Immature natural killer cell (primary cell): ENCODE measurements around the gene IFNGR1. TPM values are rescaled to one million over a fixed set of nuclear protein-coding genes. Genes with fewer than 3 reads are reported as not detected.

Experiments used
- DNase-seq, 3 donors: peaks; one replicate each; pipeline ENCODE4 v3.0.0; 2022; ENCODE audit warnings: mixed read lengths in 1 of 3
- H3K27ac Mint-ChIP-seq, 6 donors: one replicate each; pipeline ENCODE4 v1.8.0; 2020; ENCODE audit warnings: mixed read lengths in 6 of 6, mild to moderate bottlenecking in 5 of 6, inconsistent platforms in 4 of 6, moderate library complexity in 3 of 6
- H3K27me3 Mint-ChIP-seq, 3 donors: one replicate each; pipeline ENCODE4 v1.8.0; 2020 to 2021; ENCODE audit warnings: low read depth in 3 of 3, mild to moderate bottlenecking in 3 of 3, mixed read lengths in 3 of 3, moderate library complexity in 3 of 3, inconsistent platforms in 1 of 3
- H3K36me3 Mint-ChIP-seq, 3 donors: one replicate each; pipeline ENCODE4 v1.8.0; 2020; ENCODE audit warnings: mixed read lengths in 3 of 3, inconsistent platforms in 2 of 3, mild to moderate bottlenecking in 2 of 3
- H3K4me1 Mint-ChIP-seq, 2 donors: one replicate each; pipeline ENCODE4 v1.8.0; 2020; ENCODE audit warnings: inconsistent platforms in 2 of 2, mild to moderate bottlenecking in 2 of 2, mixed read lengths in 2 of 2, moderate library complexity in 1 of 2
- H3K4me3 Mint-ChIP-seq, 5 donors: one replicate each; pipeline ENCODE4 v1.8.0; 2020; ENCODE audit warnings: mild to moderate bottlenecking in 5 of 5, mixed read lengths in 5 of 5, inconsistent platforms in 3 of 5, moderate library complexity in 3 of 5
- H3K9me3 Mint-ChIP-seq, 6 donors: one replicate each; pipeline ENCODE4 v1.8.0; 2020; ENCODE audit warnings: mild to moderate bottlenecking in 6 of 6, mixed read lengths in 6 of 6, inconsistent platforms in 4 of 6, moderate library complexity in 3 of 6
- polyA plus RNA-seq, 3 donors: library from polyadenylated mRNA; unstranded; fragments of 300-500 nt; fragmentation: Illumina TruSeq; gene quantifications; one replicate each; pipeline ENCODE4 v1.2.3, GENCODE V29; 2021

The IFNGR1 gene
- polyA plus RNA-seq, 3 donors from 2014 or later, result 70.4 to 79.3 (median 70.4) TPM

- H3K9me3 Mint-ChIP-seq, result no peaks in the 10 kb centered on the region
- H3K4me3 Mint-ChIP-seq, result no peak overlapping the region
- peaks cover 29 to 33% of the 10 kb centered on the region in 2 donors for H3K4me1 Mint-ChIP-seq
- H3K27ac Mint-ChIP-seq, result no peak overlapping the region
- H3K36me3 Mint-ChIP-seq, result peaks cover 0 to 8% (median 2%) of the 10 kb centered on the region in 3 donors
- peaks cover 5 to 15% (median 11%) of the 10 kb centered on the region in 3 donors for H3K27me3 Mint-ChIP-seq
- no peak for DNase-seq
Observed at GRCh38 chr6:137162692-137163306, 56.4 kb downstream of the IFNGR1 start.

- H3K4me3 Mint-ChIP-seq, result no peak overlapping the region
- peaks cover 0 to 1% (median 0%) of the 10 kb centered on the region in 6 donors for H3K9me3 Mint-ChIP-seq
- no peak overlapping the region for H3K27ac Mint-ChIP-seq
- H3K36me3 Mint-ChIP-seq, result peaks cover 0 to 8% (median 2%) of the 10 kb centered on the region in 3 donors
- H3K27me3 Mint-ChIP-seq, result peaks cover 5 to 15% (median 8%) of the 10 kb centered on the region in 3 donors
- DNase-seq, result no peak
- H3K4me1 Mint-ChIP-seq, result peaks cover 28 to 33% of the 10 kb centered on the region in 2 donors
Observed at GRCh38 chr6:137161949-137162348, 57.2 kb downstream of the IFNGR1 start.

- H3K4me1 Mint-ChIP-seq, result peaks cover 29 to 37% of the 10 kb centered on the region in 2 donors
- H3K27ac Mint-ChIP-seq, result no peak overlapping the region
- peaks cover 0 to 1% (median 0%) of the 10 kb centered on the region in 6 donors for H3K9me3 Mint-ChIP-seq
- no peak overlapping the region for H3K4me3 Mint-ChIP-seq
- peaks cover 5 to 14% (median 7%) of the 10 kb centered on the region in 3 donors for H3K27me3 Mint-ChIP-seq
- DNase-seq, result no peak
- peaks cover 0 to 8% (median 2%) of the 10 kb centered on the region in 3 donors for H3K36me3 Mint-ChIP-seq
Observed at GRCh38 chr6:137160763-137161162, 58.4 kb downstream of the IFNGR1 start.

GRCh38 chr6:137159912-137160311 lies 59.3 kb downstream of the IFNGR1 start:
- H3K27ac Mint-ChIP-seq, result no peak overlapping the region
- H3K27me3 Mint-ChIP-seq, result peaks cover 4 to 11% (median 5%) of the 10 kb centered on the region in 3 donors
- DNase-seq, result no peak
- H3K4me1 Mint-ChIP-seq, result peaks cover 27 to 37% of the 10 kb centered on the region in 2 donors
- no peak overlapping the region for H3K4me3 Mint-ChIP-seq
- H3K9me3 Mint-ChIP-seq, result peaks cover 0 to 1% (median 0%) of the 10 kb centered on the region in 6 donors
- H3K36me3 Mint-ChIP-seq, result peaks cover 0 to 8% (median 2%) of the 10 kb centered on the region in 3 donors

- Mint-ChIP-seq H3K27me3 (peaks cover 4 to 8% (median 5%) of the 10 kb centered on the region in 3 donors), H3K4me3 (no peak overlapping the region), H3K36me3 (peaks cover 0 to 8% (median 0%) of the 10 kb centered on the region in 3 donors), H3K9me3 (peaks cover 0 to 1% (median 0%) of the 10 kb centered on the region in 6 donors), H3K4me1 (peaks cover 23 to 24% of the 10 kb centered on the region in 2 donors), H3K27ac (no peak overlapping the region)
- no peak for DNase-seq
Observed at GRCh38 chr6:137157601-137158000, 61.6 kb downstream of the IFNGR1 start.

GRCh38 chr6:137156650-137157049 lies 62.5 kb downstream of the IFNGR1 start:
- Mint-ChIP-seq H3K4me3 (peak overlapping the region in 1 of 5 donors; percentile 1), H3K36me3 (peaks cover 0 to 4% (median 0%) of the 10 kb centered on the region in 3 donors), H3K27me3 (peaks cover 3 to 8% (median 6%) of the 10 kb centered on the region in 3 donors), H3K9me3 (peaks cover 0 to 1% (median 0%) of the 10 kb centered on the region in 6 donors), H3K4me1 (peaks cover 23 to 24% of the 10 kb centered on the region in 2 donors), H3K27ac (no peak overlapping the region)
- DNase-seq, result no peak

- Mint-ChIP-seq H3K27me3 (peaks cover 6 to 8% (median 6%) of the 10 kb centered on the region in 3 donors), H3K4me3 (peak overlapping the region; percentile 59 to 82 (median 74)), H3K27ac (peak overlapping the region; percentile 0 to 62 (median 53)), H3K9me3 (peaks cover 0 to 5% (median 0%) of the 10 kb centered on the region in 6 donors), H3K36me3 (no peaks in the 10 kb centered on the region), H3K4me1 (peaks cover 23 to 24% of the 10 kb centered on the region in 2 donors)
- DNase-seq, result peak; percentile 75 to 82 (median 81)
Observed at GRCh38 chr6:137155830-137156229, 63.4 kb downstream of the IFNGR1 start.

- H3K27me3 Mint-ChIP-seq, result peaks cover 0 to 5% (median 4%) of the 10 kb centered on the region in 3 donors
- peaks cover 0 to 5% (median 0%) of the 10 kb centered on the region in 3 donors for H3K36me3 Mint-ChIP-seq
- no peak overlapping the region for H3K27ac Mint-ChIP-seq
- peaks cover 5% of the 10 kb centered on the region in 2 donors for H3K4me1 Mint-ChIP-seq
- no peak overlapping the region for H3K4me3 Mint-ChIP-seq
- peaks cover 0 to 4% (median 0%) of the 10 kb centered on the region in 6 donors for H3K9me3 Mint-ChIP-seq
- DNase-seq, result no peak
Observed at GRCh38 chr6:137150072-137150471, 69.1 kb downstream of the IFNGR1 start.

- peaks cover 0 to 5% (median 0%) of the 10 kb centered on the region in 3 donors for H3K36me3 Mint-ChIP-seq
- H3K27me3 Mint-ChIP-seq, result peaks cover 0 to 5% (median 4%) of the 10 kb centered on the region in 3 donors
- H3K9me3 Mint-ChIP-seq, result peaks cover 0 to 4% (median 0%) of the 10 kb centered on the region in 6 donors
- no peak for DNase-seq
- H3K4me3 Mint-ChIP-seq, result no peak overlapping the region
- no peak overlapping the region for H3K27ac Mint-ChIP-seq
- no peaks in the 10 kb centered on the region for H3K4me1 Mint-ChIP-seq
Observed at GRCh38 chr6:137149035-137149393, 70.2 kb downstream of the IFNGR1 start.

- Mint-ChIP-seq H3K27ac (no peak overlapping the region), H3K4me3 (no peak overlapping the region), H3K9me3 (peaks cover 0 to 4% (median 0%) of the 10 kb centered on the region in 6 donors), H3K36me3 (peaks cover 0 to 5% (median 0%) of the 10 kb centered on the region in 3 donors), H3K4me1 (no peaks in the 10 kb centered on the region), H3K27me3 (peaks cover 0 to 5% (median 4%) of the 10 kb centered on the region in 3 donors)
- no peak for DNase-seq
Observed at GRCh38 chr6:137148306-137149034, 70.7 kb downstream of the IFNGR1 start.

Other genes with a start within 250 kb of the IFNGR1 start
- not detected for gene IL20RA, start 174.4 kb downstream of the IFNGR1 start, polyA plus RNA-seq
- not detected for gene IL22RA2, start 45.7 kb downstream of the IFNGR1 start, polyA plus RNA-seq